GM19467 (cell line): Measurements from ENCODE around the gene MON1A.

Experiments
- ATAC-seq: cut with Tn5 transposase; IDR thresholded peaks from one replicate; pipeline ENCODE4 v1.9.1; 2021; ENCODE audit warnings: mild to moderate bottlenecking, moderate library complexity; ENCODE audit not compliant: unreplicated experiment

MON1A gene

DNA sequence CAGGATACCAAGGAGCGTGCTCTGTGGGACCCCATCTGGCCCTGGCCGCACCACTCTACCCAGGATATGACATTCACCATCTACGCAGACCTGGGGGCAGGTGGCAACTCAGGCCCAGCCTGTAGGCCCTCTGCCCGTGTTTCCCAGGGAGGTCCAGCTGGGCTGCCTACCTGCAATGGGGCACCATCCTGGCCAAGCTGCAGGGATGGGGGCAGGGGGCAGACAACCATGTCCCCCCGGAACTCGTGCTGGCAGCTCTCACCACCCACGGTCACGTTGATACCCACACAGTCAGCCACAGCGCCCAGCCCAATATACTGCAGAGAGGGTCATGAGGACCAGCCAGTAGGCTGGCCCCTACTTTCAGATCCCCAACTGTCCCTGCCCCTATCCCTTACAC is 33.8 kb downstream of the MON1A start:
- no peak for ATAC-seq

DNA sequence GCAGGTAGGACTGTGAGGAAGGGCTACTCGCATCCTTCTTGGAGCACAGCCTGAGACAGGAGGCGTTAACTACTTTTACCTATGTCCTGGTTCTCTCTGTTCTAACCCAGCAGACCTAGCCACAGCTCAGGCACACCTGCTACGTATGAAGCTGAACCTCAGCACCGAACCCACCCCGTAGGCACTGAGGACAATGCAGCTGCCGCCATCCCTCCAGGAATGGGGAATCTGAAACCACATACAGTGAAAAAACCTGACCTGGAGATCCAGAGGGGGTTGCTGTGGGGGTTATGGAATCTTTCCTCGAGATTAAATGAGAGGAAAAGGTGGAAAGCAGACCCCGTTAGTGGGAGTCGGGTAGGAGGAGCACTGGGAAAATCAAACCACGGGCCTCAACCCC is 40.3 kb downstream of the MON1A start:
- ATAC-seq = no peak

DNA sequence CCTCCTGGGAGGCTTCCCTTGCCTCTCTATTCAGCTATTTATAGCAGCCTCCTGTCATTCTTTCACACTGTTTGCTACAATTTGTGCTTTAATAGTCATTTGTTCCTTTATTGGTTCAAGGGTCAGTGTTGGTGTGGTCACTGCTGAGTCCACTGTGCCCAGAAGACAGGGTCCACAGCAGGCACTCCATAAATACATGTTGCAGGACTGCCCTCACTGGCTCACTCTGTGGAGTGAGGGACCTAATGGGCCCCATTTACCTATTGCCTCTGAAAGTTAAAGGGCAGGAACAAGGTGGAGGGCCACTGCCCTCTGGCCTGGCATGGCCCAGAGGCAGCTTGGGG is 42.7 kb downstream of the MON1A start:
- ATAC-seq = no peak

DNA sequence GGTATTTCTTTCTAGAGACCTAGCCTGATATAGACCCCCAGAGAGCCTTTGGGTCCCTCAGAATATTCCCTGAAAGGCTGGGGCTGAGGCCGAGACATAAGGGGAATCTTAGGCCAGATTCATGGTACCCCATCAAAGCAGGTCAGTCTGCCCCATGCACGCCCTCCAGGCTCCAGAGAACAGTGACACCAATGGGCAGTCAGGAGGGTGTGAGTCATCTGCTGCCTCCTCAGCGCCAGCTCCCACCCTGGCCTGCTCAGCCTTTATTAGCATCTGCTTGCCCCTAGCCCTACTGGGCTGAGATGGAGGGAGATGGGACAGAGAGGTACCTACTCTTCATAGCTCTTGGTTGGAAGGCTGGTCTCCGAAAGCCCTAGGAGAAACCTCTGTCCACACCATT is 45.6 kb downstream of the MON1A start:
- no peak for ATAC-seq

DNA sequence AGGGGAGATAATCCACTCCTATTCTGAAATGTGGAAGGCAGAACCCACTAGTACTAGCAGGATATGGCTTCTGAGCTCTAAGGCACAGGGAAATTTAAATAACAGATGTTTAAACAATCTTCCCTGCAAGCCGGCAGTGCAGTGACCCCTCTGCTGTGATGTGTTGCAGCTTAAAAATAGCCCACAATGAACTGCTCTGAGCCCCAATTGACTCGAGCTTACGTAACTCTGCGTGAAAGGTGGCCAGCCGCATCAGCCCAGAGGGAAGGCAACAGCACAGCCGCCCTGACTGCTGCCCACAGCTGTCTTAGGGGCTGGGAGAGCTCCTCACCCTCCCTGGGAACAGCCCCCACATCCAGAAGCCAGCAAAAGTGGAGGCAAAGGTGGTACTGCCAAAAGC is 47.4 kb downstream of the MON1A start:
- ATAC-seq = no peak

DNA sequence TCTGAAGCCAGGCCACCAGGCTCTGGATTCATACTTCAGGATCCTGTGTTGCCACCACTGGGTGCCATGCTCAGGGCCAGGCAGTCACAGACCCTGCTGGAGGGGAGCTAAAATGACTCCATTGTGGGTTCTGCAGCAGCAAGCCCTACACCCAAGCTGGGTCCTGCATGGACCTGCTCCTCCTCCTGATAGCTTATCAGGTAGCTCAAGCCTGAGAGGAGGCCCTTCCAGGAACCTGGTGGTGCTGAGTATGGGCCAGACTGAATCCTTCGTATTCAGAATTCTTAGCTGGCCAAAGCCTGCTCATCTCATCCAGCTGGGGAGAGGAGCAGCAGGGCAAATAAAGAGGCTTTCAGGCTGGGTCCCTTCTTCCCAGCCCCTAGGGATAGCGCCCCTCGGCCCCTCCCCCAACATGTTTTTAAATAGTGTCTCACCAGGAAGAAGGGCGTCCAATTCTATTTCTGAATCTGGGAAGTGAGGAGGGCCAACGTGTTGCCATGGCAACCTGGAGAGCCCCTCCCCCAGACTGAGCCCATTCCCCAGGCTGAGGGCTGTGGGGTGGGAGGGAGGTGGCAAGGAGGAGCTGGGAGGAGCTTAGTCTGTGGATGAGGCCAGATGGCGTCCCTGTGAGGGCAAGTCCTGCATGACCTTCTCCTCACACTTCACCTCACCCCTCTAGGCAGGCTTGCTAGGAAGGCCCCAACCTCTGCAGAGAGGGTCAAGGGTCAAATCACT is 48.9 kb downstream of the MON1A start:
- no peak for ATAC-seq

DNA sequence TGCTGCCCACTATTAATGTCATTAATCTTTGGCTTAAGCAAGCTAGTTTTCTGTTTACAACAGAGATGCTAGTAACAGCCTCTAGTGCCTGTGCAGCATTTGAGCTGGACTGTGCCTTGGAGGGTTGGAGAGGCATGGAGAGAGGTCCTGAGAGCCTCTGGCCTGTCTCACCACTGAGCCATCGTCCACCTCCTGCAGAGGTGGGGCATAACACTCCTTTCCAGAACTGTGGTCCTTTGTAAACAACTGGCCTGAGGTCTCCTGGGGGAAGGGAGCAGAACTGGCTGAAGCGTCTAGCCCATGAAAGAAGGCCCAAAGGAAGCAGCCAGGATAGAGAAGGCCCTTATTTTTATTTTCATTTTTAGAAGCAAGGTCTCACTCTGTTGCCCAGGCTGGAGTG is 49.9 kb downstream of the MON1A start:
- ATAC-seq = no peak

DNA sequence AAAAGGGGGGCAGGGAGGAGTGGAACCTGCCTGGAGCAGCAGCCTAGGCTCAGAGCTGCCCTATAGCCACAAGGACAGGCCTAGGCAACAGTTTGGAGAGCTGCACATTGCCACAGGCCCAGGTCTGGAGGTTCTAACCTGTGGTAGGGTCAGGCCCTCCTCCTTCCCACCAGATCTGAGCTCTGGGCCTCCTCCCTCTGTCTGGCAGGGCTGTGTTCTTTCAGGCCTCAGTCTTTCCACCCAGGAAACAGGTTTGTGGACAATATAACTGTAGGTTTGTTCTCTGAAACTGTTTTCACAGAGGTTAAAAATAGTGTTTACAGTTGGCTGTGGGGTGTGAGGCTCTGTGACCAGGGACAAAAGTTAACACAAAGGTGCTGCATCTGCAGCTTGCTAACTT is 50.9 kb downstream of the MON1A start:
- no peak for ATAC-seq

DNA sequence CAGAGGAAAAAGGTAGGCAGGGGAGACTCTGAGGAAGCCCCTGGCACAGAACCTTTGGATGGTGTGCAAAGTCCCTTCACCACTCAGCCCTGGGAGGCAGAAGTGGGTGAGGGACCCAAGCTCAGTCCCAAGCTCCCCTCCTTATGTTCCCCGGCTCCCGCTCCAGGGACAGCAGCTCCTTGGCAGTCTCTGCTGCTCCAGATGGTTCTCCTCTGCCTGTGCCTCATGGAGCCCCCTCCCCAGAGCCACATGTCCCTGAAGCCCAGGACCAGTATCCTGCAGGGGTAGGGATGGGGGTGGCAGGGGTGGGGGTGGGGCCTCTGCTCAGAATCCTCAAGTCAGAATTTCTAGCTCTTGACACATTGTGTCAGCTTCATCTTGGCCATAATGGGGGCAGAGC is 51.9 kb downstream of the MON1A start:
- no peak for ATAC-seq

DNA sequence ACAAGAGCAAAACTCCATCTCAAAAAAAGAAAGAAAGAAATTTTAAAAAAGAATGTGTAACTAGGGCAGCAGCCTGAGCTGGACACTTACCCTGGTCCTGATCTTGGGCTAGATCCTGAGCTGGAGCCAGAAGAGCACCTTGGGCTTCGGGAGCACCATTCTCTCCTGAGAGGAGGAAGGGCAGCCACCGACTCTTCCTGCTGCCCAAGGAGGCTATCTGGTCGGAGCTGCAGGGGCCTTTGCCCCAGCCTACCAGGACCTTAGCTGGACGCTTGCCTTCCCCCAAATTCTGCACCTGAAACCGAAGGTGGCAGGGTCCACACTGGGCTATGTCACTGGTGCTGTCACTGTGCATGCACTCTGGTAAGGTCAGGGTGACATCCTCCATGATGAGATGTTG is 53.0 kb downstream of the MON1A start:
- ATAC-seq = no peak

DNA sequence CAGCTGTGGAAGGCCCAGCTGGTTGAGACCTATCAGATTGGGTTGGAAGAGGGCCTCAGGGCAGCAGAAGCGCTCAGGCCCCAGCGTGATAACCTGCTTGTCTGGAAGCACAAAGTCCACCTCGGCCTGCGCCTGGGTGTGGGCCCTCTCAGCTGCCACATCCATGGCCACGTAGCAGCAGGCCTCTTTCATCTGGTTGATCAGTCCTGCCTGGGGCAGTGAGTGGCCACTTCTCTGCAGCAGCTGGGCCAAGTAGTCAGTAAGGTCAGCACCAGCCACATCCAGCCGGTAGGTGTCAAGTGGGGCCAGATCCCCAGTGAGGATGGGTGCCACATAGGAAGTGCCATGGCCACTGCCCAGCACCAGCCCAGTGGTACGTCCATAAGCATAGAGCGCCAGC is 56.0 kb downstream of the MON1A start:
- no peak for ATAC-seq

DNA sequence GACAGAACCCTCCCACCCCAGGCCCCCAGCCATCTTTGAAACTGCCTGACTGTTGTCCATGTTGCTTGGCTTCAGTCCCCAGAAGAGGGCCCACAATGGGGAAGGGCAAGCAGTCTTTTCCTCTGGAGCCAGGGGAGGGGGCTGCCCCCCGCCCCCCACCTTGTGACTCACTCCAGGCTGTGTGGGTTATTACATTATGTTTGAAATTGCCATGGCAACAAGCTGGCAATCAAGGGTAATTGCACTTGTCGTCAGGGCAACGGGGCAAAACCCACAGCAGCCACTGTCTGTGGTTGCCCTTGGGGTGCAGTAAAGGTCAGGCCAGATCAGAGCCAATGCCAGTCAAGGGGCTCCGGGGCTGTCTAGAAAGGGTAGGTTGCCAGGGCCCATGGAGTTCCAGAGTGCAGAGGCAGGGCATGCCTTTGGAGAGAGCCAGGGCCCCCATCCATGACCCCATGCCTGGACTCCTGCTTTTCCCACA is 56.8 kb downstream of the MON1A start:
- ATAC-seq = no peak

DNA sequence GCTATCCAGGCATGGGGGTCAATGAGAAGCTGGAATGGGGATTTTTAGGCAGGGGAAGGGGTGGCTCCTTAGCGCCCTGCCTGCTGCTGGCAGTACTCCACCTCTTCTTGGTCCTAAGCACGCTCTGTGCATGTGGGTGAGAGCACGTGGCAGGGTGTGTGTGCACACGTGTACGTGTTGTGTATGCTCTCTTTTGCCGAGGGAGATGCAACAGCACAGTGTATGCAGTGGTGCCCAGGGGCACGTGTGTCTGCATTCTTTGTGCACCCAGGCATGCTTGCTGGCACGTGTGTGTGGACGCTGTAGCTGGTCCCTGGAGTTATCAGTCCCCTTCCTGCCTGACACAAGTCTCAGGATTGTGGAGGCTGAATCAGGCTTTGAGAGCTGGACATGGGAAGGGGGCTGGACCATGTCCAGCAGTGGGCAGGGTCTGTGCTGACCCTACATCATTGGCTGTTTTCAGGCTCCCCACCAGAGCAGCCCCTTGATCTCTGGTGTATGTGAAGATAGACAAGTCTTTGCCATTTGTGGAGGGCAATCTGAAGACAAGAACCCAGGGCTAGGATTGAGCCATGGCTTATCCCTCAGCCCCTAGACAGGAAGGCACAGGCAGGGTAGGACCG is 58.0 kb downstream of the MON1A start:
- ATAC-seq = no peak

DNA sequence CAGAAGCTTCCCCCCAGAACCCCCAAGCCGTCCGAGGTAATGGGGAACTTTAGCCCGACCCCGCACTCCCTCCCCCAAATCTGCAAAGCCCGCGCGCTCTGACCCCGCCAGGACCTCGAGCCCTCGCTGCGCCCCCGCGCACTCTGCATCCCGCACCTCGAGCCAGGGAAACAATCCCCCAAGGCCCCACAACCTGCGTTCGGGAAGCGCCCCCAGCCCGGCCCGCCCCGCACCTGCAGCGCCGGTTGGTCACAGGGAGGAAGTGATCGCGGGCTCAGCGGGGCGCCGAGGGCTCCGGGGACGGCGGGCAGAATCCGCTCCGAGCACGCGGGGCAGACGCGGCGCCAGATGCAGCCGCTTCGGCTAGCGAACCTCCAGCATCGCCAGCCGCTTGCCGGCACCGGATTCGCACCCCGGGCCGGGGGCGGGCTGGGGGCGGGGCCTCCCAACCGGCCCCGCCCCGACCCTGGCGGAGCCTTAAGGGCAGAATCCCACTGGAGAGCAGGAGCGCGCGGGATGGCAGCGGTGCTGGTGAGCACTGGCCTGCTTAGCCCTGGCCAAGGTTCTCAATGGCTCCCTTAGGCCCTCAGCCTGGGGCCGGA is 60.0 kb downstream of the MON1A start, which contains the start of gene CAMKV:
CAMKV (minus strand) TSS at position 382 of the 602 bp plus-strand sequence. CDS start 7,518 bp downstream, outside the sequence.
- ATAC-seq = no peak

DNA sequence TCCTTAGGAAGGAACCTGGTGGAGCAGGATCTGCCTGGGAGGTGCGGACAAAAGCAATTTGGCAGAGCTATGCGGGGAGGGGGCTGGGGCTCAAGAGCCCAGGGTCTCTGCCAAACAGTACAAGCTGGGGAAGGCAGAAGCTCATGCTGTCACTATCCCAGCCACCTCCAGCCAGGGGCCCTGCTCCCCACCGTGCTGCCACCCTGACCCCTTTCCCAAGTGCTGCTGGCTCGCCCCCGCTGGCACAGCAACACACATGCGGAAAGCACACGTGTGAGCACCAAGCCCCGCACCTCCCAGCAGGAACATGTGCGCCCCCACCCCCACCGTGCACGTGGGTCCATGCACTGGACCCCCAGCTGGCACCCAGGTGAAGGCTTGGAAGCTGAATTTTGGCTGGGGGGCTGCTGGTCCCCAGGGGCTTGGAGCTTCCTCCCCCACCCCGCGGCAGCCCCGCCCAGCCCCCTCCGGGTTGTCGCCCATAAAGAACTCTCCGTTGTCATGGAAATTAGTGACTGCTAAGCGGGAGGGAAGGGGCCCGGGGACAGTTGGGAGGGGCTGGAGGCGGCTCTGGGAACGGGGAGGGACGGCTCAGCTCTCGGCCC is 60.6 kb downstream of the MON1A start:
- no peak for ATAC-seq

DNA sequence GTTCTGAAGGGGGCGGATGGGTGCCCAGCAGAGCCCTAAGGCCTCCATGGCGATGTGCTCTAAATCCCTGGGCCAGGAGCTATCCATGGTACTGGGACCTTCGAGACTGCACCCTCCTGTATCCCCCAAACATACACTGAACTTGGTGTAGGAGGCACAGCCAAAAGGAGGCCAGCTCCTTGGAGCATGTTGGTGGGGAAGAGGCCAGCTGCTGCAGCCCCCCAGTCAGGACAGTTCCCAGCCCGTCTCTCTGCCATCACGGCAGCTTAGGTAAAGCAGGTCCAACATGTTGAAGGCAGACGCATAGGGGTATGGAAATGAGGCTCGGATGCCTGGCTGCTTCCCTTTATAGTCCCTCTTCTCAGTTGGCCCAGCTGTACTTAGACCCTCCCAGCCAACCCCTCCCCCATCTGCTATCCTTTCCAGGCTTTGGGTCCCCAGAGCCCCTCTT is 61.7 kb downstream of the MON1A start:
- no peak for ATAC-seq

DNA sequence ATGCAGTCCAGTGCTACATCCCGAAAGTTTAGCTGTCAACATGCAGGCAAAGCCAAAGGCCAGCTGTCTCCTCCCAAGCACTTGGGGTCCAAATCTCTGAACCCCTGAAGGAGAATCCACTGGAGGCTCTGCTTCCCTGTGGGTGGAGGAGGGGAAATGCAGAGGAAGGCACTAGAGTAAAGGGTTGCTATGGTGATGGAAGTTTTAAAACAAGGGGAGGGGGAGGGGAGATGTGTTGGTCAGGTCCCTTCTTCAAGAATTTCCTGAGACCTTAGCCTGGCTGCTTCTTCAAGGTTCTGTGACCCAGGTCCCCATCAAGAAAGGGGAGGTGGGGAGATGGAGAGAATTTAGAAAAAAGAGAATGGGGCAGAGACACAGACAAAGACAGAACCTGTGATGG is 62.2 kb downstream of the MON1A start:
- no peak for ATAC-seq

DNA sequence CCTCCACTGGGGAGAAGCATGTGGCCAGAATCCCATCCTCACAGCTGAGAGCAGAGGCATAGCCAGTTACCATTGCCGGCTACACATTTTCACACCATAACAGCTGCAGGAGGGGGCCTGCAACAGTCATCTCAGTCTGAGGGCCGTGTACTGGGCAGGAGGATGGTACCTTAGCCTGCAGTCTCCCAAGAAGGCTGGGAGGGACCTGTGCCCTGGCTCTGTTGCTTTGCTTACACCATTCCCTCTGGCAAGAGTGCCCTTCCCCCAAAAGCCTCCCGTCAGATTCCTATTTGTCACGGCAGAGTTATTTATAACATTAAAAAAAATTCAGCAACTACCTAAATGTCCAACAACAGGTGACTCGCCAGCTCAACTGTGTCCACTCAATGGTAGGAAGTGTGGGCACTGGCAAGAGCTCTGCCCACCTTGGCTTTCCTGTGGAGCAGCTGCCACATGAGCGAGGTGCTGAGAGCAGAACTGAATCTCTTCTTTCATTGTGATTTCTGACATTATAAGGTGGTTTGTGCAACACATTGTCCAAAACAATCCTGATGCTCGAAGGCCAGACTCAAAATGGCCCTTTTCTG is 64.3 kb downstream of the MON1A start:
- ATAC-seq = no peak

DNA sequence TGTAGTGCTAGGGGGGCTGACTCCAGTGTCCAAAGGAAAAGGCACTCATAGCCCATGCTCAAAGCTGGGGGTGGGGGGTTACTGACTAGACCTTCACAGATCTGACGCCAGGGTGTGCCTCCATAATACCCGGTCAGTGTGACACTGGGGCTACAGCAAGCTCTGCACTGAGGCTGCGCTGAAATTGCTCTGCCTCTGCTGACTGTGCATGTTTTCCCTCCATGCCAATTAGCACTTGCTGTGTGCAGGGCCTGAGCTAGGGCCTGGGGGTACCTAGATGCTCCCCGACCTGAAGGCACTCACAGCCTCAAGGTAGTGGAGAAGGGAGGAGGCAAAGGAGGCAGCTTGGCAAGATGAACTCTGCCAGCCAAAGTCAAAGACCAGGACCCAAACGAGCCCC is 65.1 kb downstream of the MON1A start:
- no peak for ATAC-seq

DNA sequence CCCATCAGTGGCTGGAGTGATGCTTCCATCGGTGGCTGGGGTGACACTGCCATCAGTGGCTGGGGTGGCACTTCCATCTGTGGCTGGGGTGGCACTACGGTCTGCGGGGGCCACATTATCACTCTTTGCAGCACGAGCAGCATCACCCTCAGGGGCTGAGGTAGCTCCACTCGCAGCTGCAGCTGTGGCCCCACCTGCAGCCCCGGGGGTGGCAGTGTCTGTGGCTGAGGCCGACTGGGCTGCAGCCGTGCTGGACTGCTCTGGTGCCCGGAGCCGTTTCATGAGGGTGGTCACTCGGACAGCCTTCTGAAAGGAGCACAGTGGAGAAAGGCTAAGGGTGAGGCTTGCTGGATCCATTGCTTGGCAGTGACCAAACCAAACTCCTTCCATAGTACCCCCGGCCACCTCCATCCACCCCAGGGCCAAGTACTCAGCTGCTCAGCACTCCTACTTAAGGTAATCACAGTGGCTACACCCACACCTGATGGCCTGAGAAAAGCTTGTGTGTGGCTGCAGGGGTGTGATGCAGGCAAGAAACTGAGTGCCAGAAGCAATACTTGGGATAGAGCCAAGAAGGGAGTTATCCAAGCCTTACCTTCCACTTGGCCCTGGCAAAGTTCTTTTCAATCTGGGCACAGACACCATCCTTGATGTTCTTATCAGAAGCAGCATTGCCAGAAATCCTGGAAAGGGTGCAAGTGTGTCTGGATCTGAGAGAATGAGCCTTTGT is 69.9 kb downstream of the MON1A start:
- ATAC-seq = no peak
